GM19193 (cell line): ENCODE measurements around the gene ENTREP3.

Experiments
- POLR2A ChIP-seq: IDR thresholded peaks from 4 replicates; pipeline ENCODE4 v1.6.1; 2011; ENCODE audit not compliant: insufficient read depth, insufficient read length; ENCODE audit errors: extremely low read depth

Gene ENTREP3

GRCh38 chr1:155247667-155248553 is 7.4 kb downstream of the ENTREP3 start:
- no peak for TF ChIP-seq POLR2A

DNA sequence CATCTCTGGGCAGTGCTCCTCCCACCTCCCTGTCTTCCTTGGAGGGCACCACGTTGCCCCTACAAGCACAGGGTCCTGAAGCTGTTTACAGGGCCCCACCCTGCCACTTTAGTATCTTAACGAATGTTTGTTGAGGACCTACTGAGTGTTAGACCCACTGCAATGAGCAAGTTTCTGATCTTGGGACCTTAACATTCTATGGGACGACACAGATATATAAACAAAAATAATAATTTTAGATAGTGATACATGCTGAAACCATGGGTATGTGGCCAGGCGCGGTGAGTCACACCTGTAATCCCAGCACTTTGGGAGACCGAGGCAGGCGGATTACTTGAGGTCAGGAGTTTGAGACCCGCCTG is 10.1 kb downstream of the ENTREP3 start:
- TF ChIP-seq POLR2A: no peak

GRCh38 chr1:155244368-155245162 is 10.7 kb downstream of the ENTREP3 start:
- TF ChIP-seq POLR2A: peak; percentile 92

DNA sequence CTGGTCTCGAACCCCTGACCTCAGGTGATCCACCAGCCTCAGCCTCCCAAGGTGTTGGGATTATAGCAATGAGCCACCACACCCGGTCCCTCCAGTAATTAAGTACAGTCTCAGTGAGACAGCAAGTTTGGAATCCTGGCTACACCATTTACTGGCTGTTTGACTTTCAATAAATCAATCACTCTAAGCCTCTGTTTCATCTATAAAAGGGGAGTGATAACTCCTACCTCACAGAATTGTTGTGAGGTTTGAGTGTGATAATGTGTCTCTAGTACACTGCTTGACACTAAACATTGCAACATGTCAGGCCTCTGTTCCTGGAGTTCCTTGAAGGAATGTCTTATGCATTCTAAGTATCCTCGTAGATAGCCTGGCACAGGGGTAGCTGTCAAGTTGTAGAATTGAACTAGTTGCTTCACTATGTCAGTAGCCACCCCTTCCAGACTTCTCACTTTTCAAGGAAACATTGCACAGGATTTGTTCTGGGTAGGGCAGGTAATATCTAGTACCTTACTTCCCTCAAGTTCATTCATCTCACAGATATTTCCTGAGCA is 12.4 kb downstream of the ENTREP3 start:
- TF ChIP-seq POLR2A: no peak

GRCh38 chr1:155241841-155242264 is 13.4 kb downstream of the ENTREP3 start:
- TF ChIP-seq POLR2A: no peak

GRCh38 chr1:155241069-155241679 is 14.1 kb downstream of the ENTREP3 start:
- TF ChIP-seq POLR2A: no peak

GRCh38 chr1:155236451-155236850 is 18.8 kb downstream of the ENTREP3 start:
- no peak for TF ChIP-seq POLR2A

DNA sequence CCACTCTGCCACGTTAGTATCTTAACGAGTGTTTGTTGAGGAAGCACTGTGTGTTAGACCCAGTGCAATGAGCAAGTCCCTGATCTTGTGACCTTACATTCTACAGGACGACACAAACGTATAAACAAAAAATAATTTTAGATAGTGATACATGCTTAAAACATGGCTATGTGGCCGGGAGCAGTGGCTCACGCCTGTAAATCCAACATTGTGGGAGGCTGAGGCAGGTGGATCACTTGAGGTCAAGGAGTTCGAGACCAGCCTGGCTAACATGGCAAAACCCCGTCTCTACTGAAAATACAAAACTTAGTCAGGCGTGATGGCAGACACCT is 27.2 kb downstream of the ENTREP3 start:
- TF ChIP-seq POLR2A: no peak

DNA sequence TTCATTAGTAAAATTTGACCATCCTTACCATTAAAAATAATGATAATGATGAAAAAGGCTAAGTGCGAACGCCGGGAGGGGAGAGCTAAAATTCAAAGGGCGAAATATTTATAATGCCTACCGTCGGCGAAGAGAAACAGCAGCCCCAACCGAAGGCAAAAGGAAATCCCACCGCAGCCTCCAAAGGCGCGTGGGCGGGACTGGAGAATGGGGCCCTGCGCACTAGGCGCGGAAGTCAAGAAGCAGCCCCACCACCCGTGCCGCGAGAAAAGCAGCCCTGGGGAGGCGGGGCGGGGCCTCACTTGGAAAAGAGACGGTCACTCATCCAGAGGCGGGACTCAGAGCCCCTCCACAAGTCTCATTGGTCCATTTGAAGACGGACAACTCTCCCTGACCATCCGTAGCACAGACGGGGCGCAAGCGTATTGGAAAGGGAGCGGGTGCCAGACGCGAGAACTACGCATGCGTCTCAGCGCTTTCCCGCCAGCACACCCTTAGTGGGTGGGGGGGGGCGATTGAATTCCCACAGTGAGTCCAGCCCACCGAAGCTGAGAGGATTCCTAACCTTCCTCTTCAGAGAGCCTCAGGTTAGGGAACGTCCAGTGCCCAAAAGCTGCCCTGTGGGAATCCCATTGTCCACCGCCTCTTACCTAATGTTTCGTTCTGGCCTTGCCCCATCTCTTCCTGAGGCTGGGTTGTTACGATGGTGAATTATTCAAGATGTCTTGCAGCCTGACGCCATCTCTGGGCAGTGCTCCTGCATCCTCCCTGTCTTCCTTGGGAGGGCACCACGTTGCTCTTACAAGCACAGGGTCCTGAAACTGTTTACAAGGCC is 27.8 kb downstream of the ENTREP3 start:
- peak; percentile 93 for TF ChIP-seq POLR2A

GRCh38 chr1:155226910-155227260 is 28.4 kb downstream of the ENTREP3 start:
- no peak for TF ChIP-seq POLR2A

DNA sequence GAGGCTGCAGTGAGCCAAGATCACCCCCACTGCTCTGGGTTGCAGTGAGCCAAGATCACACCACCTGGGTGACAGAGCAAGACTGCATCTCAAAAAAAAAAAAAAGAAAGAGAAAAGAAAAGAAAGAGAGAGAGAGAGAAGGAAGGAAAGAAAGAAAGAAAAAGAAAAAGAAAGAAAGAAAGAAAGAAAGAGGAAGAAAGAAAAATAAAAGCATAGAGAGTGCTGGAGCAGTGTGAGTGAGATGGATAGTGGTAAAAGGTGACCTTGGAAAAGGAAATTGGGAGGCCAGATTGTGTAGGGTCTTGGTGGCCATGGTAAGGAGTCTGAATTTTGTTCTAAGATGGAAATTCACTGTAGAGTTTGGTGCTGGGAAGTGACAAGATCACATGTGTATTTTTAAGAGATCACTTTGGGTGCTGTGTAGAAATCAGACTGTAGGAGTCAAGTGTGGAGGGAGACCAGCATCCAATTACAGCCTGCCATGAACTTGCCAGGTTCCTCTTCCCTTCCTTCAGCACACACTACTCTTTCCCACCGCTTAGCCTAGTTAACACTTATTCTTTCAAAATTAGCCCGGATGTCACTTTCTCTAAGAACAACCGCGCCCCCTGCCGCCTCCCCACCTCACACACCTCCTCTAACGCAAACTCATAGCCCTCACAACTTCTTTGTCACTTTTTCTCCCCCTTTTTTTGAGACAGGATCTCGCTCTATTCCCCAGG is 28.9 kb downstream of the ENTREP3 start:
- no peak for TF ChIP-seq POLR2A

DNA sequence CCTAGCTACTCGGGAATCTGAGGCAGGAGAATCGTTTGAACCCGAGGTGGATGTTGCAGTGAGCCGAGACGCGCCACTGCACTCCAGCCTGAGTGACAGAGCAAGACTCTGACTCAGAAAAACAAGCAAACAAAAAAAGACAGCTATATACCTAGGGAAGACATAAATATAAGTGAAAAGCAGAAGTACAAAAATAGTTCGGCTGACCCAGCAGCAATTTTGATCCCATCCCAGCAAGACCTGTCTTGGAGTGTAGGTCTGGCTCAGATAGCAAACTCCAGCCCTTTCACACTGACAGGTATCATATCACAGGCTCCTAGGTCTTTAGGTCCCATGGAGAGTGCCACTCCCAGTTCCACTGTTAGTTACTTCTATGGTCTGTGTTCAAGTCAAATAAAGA is 32.2 kb downstream of the ENTREP3 start:
- TF ChIP-seq POLR2A: no peak

GRCh38 chr1:155219592-155220031 is 35.7 kb downstream of the ENTREP3 start:
- TF ChIP-seq POLR2A: no peak
